ENCODE data around the gene KRT24. TPM values are rescaled to one million over a fixed set of nuclear protein-coding genes. Genes with fewer than 3 reads are reported as not detected.
A peak's percentile ranks its signal among the peaks of the same experiment; 100 is the strongest.

The KRT24 gene
- total and polyA plus RNA-seq, 2 donors (not counting 3 experiments of a cell fraction or from before 2014, with no cell fraction given): not detected

DNA sequence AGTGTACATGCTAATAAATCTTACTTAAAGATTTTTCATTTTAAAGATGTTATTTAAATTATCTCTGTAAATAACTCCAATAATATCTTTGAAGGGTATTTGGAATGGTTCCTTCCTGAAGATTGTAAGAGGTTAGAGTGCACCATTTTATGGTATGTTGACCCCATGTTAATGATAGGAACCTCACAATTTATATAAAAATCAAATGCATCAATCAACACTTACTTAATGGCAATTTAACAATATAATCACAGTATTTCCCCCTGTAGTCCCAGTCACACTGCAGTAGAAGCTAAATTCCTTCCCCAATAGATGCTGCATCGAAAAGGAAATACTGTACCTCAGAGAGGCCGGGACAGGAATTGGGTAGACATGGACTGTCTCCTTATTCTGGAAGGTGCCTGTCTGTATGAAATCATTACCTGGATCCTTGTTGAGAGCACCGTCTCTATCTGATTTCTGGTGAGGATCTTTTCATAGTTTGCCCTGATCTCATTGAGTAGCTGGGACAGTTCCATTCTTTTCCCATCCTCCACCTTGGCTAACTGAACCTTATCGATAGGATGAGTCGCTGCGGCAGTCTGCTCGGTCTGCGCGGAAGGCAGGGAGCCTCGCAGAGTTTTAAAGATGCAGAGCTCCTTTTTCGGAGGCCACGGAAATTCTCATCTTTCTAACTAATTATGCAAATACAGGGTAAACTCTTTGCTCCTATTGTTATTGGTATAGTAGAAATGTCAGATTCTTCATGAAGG, 38.8 kb downstream of the KRT24 start, which contains the start of gene KRT222:
TSS of gene KRT222 (minus strand) at position 596 of the 752 bp plus-strand sequence. CDS start at position 518, 78 bp downstream.
- Histone ChIP-seq H4K20me1 (replicated peaks; ENCODE audit: control insufficient read depth, extremely low read depth, insufficient read depth, low read length) (no peaks in the 10 kb centered on the region), H3K4me3 (replicated peaks in 1 of 3; ENCODE audit: insufficient read depth in 1 of 3, low read depth in 1 of 3, low read length in 3 of 3) (no peak within 1 kb of the TSS), H3K36me3 (ENCODE audit: control insufficient read depth in 2 of 2, extremely low read depth in 1 of 2, insufficient read depth in 2 of 2, low read length in 2 of 2) (no peaks in the 10 kb centered on the region), H3K9me3 (replicated peaks; ENCODE audit: control insufficient read depth, insufficient read depth, low read length) (no peaks in the 10 kb centered on the region), H3K9me1 (replicated peaks; ENCODE audit: control insufficient read depth, extremely low read depth, insufficient read depth, low read length) (no peaks in the 10 kb centered on the region), H3K79me2 (ENCODE audit: control insufficient read depth, insufficient read depth, low read length) (no peaks in the 10 kb centered on the region), H3K4me1 (ENCODE audit: control insufficient read depth, extremely low read depth, insufficient read depth, low read length) (no peaks in the 10 kb centered on the region), H2AFZ (ENCODE audit: low read depth, low read length) (peak within 1 kb of the TSS; percentile 48), H3K9ac (replicated peaks; ENCODE audit: extremely low read depth, insufficient read depth, low read length) (no peak within 1 kb of the TSS), H3K27me3 (ENCODE audit: control insufficient read depth in 2 of 2, insufficient read depth in 2 of 2, low read length in 2 of 2) (peaks cover 19 to 40% of the 10 kb centered on the region in 2 experiments), H3K27ac (ENCODE audit: insufficient read depth, low read depth, low read length) (no peak within 1 kb of the TSS), H3K4me2 (ENCODE audit: insufficient read depth, low read length) (no peak within 1 kb of the TSS)
- ChIA-PET CTCF (no interaction called here), POLR2A (no interaction called here)
- FAIRE-seq (no peak), DNase-seq (ENCODE audit: low read depth, low spot score) (no peak)
- TF ChIP-seq MYC (IDR thresholded peaks at IDR 0.05; ENCODE audit: low read depth, low read length): no peak
- TF ChIP-seq GATA2 (IDR thresholded peaks at IDR 0.05; ENCODE audit: insufficient read depth, insufficient read length, low read depth, low read length): no peak
- no peak for TF ChIP-seq EZH2 (IDR thresholded peaks at IDR 0.05; ENCODE audit: borderline replicate concordance, low read depth, low read length, severe bottlenecking)
- TF ChIP-seq JUN (IDR thresholded peaks at IDR 0.05; ENCODE audit: borderline replicate concordance, insufficient read depth, insufficient read length, low read depth): no peak
- no peak for TF ChIP-seq FOS (IDR thresholded peaks at IDR 0.05; ENCODE audit: borderline replicate concordance, insufficient read depth, low read length)
- intact Hi-C loops (cut with micrococcal nuclease): loop anchor here (5.0 kb wide), 1 partner anchor 43 kb away; no protein-coding TSS in a partner anchor
- dilution Hi-C loops (cut with MboI; ENCODE audit: extremely low pct_ligation_motif_present, low sequenced_read_pairs): no loop called here
- no TSS peak for BruUV-seq (replicated peaks)

DNA sequence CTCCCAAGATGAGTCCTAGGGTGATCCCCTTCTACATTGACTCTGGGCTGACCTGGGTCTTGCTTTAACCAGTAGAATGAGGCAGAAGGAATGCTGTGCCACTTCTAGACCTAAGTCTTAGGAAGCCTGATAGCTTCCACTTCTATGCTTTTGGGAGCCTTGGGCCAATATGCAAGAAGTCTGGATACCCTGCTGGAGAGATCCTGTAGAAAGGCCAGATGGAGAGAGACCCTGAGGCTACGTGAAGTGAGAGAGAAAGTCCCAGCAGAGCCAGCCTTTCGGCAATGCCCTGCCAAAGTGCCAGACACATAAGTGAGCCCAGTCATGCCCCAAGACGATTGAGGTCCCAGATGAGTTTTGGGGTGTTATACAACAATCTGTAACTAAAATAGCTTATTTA, 40.3 kb downstream of the KRT24 start:
- Histone ChIP-seq H3K9me1 (replicated peaks; ENCODE audit: control insufficient read depth, extremely low read depth, insufficient read depth, low read length) (no peaks in the 10 kb centered on the region), H3K4me2 (ENCODE audit: insufficient read depth, low read length) (no peak overlapping the region), H3K79me2 (ENCODE audit: control insufficient read depth, insufficient read depth, low read length) (no peaks in the 10 kb centered on the region), H3K27me3 (ENCODE audit: control insufficient read depth in 2 of 2, insufficient read depth in 2 of 2, low read length in 2 of 2) (peaks cover 19 to 44% of the 10 kb centered on the region in 2 experiments), H2AFZ (ENCODE audit: low read depth, low read length) (no peak overlapping the region), H3K9ac (replicated peaks; ENCODE audit: extremely low read depth, insufficient read depth, low read length) (no peak overlapping the region), H3K4me1 (ENCODE audit: control insufficient read depth, extremely low read depth, insufficient read depth, low read length) (no peaks in the 10 kb centered on the region), H3K27ac (ENCODE audit: insufficient read depth, low read depth, low read length) (no peak overlapping the region), H3K9me3 (replicated peaks; ENCODE audit: control insufficient read depth, insufficient read depth, low read length) (no peaks in the 10 kb centered on the region), H3K4me3 (replicated peaks in 1 of 3; ENCODE audit: insufficient read depth in 1 of 3, low read depth in 1 of 3, low read length in 3 of 3) (no peak overlapping the region), H4K20me1 (replicated peaks; ENCODE audit: control insufficient read depth, extremely low read depth, insufficient read depth, low read length) (no peaks in the 10 kb centered on the region), H3K36me3 (ENCODE audit: control insufficient read depth in 2 of 2, extremely low read depth in 1 of 2, insufficient read depth in 2 of 2, low read length in 2 of 2) (no peaks in the 10 kb centered on the region)
- peak; percentile 15 for TF ChIP-seq EZH2 (IDR thresholded peaks at IDR 0.05; ENCODE audit: borderline replicate concordance, low read depth, low read length, severe bottlenecking)
- no peak for TF ChIP-seq POLR2A (IDR thresholded peaks at IDR 0.05; ENCODE audit: low read depth, low read length)
- intact Hi-C loops (cut with micrococcal nuclease): loop anchor here (5.0 kb wide), 1 partner anchor 44 kb away; no protein-coding TSS in a partner anchor
- DNase-seq (ENCODE audit: low read depth, low spot score): no peak
- POLR2A ChIA-PET: no interaction called here
- BruUV-seq (replicated peaks): no TSS peak
- no peak for FAIRE-seq
- dilution Hi-C loops (cut with MboI; ENCODE audit: extremely low pct_ligation_motif_present, low sequenced_read_pairs): no loop called here
- CTCF ChIA-PET: no interaction called here

Data from endothelial cell of umbilical vein (primary cell).